HG03439 (cell line): Measurements from ENCODE around the gene AIF1.

Experiments
- ATAC-seq: cut with Tn5 transposase; IDR thresholded peaks from one replicate; pipeline ENCODE4 v1.9.1; 2021; ENCODE audit warnings: mild to moderate bottlenecking, moderate library complexity; ENCODE audit not compliant: unreplicated experiment

The AIF1 gene

GRCh38 chr6:31620586-31621319 is 5.7 kb downstream of the AIF1 start, which contains the start of gene PRRC2A:
Gene PRRC2A, plus strand, starts transcription at chr6:31620715. Its CDS starts 2,075 bp downstream, at chr6:31622790.
- peak; percentile 43 for ATAC-seq

GRCh38 chr6:31621320-31621939 is 6.4 kb downstream of the AIF1 start:
- no peak for ATAC-seq

- no peak for ATAC-seq
Observed at GRCh38 chr6:31621991-31622390, 7.0 kb downstream of the AIF1 start.

- no peak for ATAC-seq
Observed at GRCh38 chr6:31622684-31623091, 7.7 kb downstream of the AIF1 start.

GRCh38 chr6:31624070-31624469 is 9.0 kb downstream of the AIF1 start:
- no peak for ATAC-seq

- no peak for ATAC-seq
Observed at GRCh38 chr6:31626952-31627351, 11.9 kb downstream of the AIF1 start.

GRCh38 chr6:31627690-31628287 is 12.8 kb downstream of the AIF1 start:
- ATAC-seq, result no peak

- ATAC-seq, result no peak
Observed at GRCh38 chr6:31629014-31629413, 14.0 kb downstream of the AIF1 start.

- ATAC-seq, result no peak
Observed at GRCh38 chr6:31630177-31630934, 15.3 kb downstream of the AIF1 start.

- no peak for ATAC-seq
Observed at GRCh38 chr6:31631209-31631608, 16.2 kb downstream of the AIF1 start.

- ATAC-seq, result no peak
Observed at GRCh38 chr6:31631681-31632278, 16.7 kb downstream of the AIF1 start.

- no peak for ATAC-seq
Observed at GRCh38 chr6:31632279-31632946, 17.4 kb downstream of the AIF1 start.

GRCh38 chr6:31633447-31633846 is 18.4 kb downstream of the AIF1 start:
- ATAC-seq, result no peak

- ATAC-seq, result no peak
Observed at GRCh38 chr6:31634131-31634530, 19.1 kb downstream of the AIF1 start.

- ATAC-seq, result no peak
Observed at GRCh38 chr6:31634969-31635575, 20.0 kb downstream of the AIF1 start.

GRCh38 chr6:31636698-31637596 is 21.9 kb downstream of the AIF1 start:
- ATAC-seq, result no peak

GRCh38 chr6:31639043-31639442 is 24.0 kb downstream of the AIF1 start:
- ATAC-seq, result no peak

- ATAC-seq, result no peak
Observed at GRCh38 chr6:31639449-31639861, 24.4 kb downstream of the AIF1 start.

- no peak for ATAC-seq
Observed at GRCh38 chr6:31640612-31641011, 25.6 kb downstream of the AIF1 start.
